ENCODE data around the gene RECQL. TPM values are rescaled to one million over a fixed set of nuclear protein-coding genes. Genes with fewer than 3 reads are reported as not detected.
"Not testable (repeated sequence)": the region's sequence is repeated elsewhere in the genome, so short reads cannot be mapped to it uniquely, and the experiment has no call there.

RECQL gene
- polyA plus RNA-seq, 3 donors: 27.5 to 34.4 (median 30.1) TPM

GRCh38 chr12:21451529-21451928, 49.9 kb downstream of the RECQL start:
- DNase-seq (ENCODE audit: extremely low read depth in 1 of 11, low read depth in 9 of 11, low spot score in 4 of 11): no peak

- DNase-seq (ENCODE audit: extremely low read depth in 1 of 11, low read depth in 9 of 11, low spot score in 4 of 11): no peak
Measured at GRCh38 chr12:21444193-21445146, 57.0 kb downstream of the RECQL start.

DNA sequence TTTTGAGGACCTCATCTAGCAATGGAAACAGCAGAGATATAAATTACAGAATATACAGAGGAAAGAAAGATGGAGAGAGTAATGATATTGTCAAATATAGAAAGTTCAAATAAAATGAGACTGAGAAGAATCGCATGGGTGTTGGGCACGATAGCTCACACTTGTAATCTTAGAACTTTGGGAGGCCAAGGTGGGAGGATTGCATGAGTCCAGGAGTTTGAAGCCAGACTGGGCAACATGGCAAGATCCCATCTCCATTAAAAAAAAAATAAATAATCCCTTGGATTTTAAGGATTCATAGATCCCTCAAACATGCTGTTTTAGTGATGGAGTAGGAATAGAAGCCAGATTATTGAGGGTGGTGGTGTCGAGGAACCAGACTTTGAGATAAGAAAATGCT, 62.1 kb downstream of the RECQL start:
- no peak for DNase-seq (ENCODE audit: extremely low read depth in 1 of 11, low read depth in 9 of 11, low spot score in 4 of 11)

DNA sequence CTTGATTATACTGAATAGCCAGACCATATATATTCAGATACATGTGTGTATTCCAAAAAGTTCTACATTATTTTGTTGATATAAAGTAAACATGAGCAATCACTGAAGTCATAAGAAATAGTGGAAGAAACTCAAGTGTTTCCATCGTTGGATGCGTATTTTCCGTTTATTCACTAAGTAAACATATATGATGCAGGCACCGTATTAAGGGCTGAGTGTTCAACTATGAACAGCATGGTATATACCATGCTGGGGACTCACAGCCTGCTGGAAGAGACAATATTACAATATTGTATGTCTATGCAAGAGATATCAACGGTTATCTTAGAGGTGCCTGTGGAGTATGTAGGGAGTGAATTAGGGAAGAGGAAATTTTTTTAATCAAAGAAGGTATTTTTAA, 62.8 kb downstream of the RECQL start:
- DNase-seq (ENCODE audit: extremely low read depth in 1 of 11, low read depth in 9 of 11, low spot score in 4 of 11): no peak

DNA sequence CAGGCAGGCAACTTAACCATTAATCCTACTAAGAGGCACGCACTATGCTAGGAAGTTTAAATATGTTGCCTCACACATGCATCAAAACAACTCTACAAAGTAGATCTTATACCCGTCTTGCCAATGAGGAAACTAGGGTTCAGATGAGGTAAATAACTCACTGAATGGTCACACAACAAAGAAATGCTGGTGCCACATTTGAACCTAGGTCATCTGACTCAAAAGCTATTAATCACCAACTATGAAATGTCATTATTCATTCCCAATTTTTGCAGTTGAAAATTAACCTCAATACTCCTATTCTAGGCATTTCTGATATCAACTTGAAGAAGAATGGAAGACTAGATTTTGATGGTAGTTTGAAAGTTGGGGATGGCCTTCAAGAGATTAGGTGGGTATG, 66.7 kb downstream of the RECQL start:
- DNase-seq (ENCODE audit: extremely low read depth in 1 of 11, low read depth in 9 of 11, low spot score in 4 of 11): no peak

- no peak for DNase-seq (ENCODE audit: extremely low read depth in 1 of 11, low read depth in 9 of 11, low spot score in 4 of 11)
Measured at GRCh38 chr12:21433525-21433924, 67.9 kb downstream of the RECQL start.

DNA sequence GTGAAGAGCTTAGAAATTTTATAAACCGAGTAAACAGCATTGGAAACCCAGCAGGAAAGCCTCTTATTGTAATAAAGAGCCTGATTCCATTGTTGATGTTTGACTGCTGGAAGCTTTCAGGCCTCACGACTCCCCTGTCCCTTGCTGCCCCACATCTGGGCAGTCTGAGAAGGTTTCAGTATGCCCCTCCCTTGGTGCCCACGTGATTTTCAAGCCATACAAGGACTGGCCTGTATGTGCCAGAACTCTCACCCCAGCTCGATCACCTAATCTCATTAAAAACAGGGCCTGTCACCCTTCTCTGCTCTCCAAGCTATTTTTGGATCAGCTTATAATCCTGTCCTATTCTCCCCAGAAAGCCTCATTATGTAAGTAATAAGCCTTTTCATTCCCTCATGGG, 71.4 kb downstream of the RECQL start:
- DNase-seq (ENCODE audit: extremely low read depth in 1 of 11, low read depth in 9 of 11, low spot score in 4 of 11): no peak

DNA sequence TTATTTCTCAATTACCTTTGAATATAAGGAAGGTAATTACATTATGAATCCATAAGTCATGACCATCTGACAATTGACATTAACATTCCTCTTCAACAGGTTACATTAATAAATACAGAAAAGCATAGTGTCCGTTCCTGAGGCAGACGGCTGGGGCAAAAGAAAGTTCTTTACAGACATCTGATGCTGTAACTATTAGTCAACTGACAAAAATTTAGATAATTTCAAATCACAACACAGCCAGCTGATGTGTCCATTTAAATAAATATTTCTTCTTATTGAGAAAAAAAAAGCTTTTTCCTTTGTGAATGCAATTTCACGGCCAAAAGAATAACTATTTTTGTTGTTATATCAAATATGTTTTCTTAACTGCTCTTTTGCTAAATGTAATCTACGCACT, 73.2 kb downstream of the RECQL start:
- no peak for DNase-seq (ENCODE audit: extremely low read depth in 1 of 11, low read depth in 9 of 11, low spot score in 4 of 11)

DNA sequence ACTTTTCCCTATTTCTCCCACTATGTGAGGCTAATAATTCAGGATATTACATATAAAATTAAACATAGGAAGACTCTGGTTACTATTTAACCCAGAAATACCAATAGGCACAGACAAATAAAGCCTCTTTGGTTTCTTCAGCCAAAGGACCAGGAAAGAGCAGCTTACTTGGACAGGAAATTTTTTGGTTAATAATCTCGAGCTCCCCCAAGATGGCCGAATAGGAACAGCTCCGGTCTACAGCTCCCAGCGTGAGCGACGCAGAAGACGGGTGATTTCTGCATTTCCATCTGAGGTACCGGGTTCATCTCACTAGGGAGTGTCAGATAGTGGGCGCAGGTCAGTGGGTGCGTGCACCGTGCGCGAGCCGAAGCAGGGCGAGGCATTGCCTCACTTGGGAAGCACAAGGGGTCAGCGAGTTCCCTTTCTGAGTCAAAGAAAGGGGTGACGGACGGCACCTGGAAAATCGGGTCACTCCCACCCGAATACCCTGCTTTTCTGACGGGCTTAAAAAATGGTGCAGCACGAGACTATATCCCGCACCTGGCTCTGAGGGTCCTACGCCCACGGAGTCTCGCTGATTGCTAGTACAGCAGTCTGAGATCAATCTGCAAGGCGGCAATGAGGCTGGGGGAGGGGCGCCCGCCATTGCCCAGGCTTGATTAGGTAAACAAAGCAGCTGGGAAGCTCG, 82.3 kb downstream of the RECQL start:
- not testable (repeated sequence) for DNase-seq (ENCODE audit: extremely low read depth in 1 of 11, low read depth in 9 of 11, low spot score in 4 of 11)

Other genes starting within 250 kb of the RECQL start
- under 1 TPM; 0.12 to 0.33 (median 0.17) TPM for gene SLCO1A2, start 166.7 kb downstream of the RECQL start, polyA plus RNA-seq (ENCODE audit: insufficient read length in 3 of 3)
- not detected for gene IAPP, start 128.7 kb downstream of the RECQL start, polyA plus RNA-seq (ENCODE audit: insufficient read length in 3 of 3)
- 10 to 100 TPM; 15.3 to 23.4 (median 22.3) TPM for gene PYROXD1, start 64.0 kb downstream of the RECQL start, polyA plus RNA-seq (ENCODE audit: insufficient read length in 3 of 3)
- gene GOLT1B, start 154 bp upstream of the RECQL start, polyA plus RNA-seq (ENCODE audit: insufficient read length in 3 of 3): 10 to 100 TPM; 35.7 to 39.7 (median 36.3) TPM
- 10 to 100 TPM; 13.2 to 17.0 (median 15.5) TPM for gene SPX, start 24.7 kb upstream of the RECQL start, polyA plus RNA-seq (ENCODE audit: insufficient read length in 3 of 3)
- gene GYS2, start 103.2 kb upstream of the RECQL start, polyA plus RNA-seq (ENCODE audit: insufficient read length in 3 of 3): under 1 TPM in 1 of 3 donors, not detected in 2; 0.32 TPM
- 1,000 to 10,000 TPM; 1,291 to 1,840 (median 1,498) TPM for gene LDHB, start 156.2 kb upstream of the RECQL start, polyA plus RNA-seq (ENCODE audit: insufficient read length in 3 of 3)